GM23248 (cell line): ENCODE results near the gene RALGDS. TPM values are rescaled to one million over a fixed set of nuclear protein-coding genes. Genes with fewer than 3 reads are reported as not detected.

Source experiments
- DNase-seq: peaks from one replicate; pipeline ENCODE4 v3.0.0-alpha.2; 2015
- H2AFZ ChIP-seq: fragments of 200-600 bp; sonication (generic); 2 replicates; pipeline ENCODE4 v1.6.1; 2016; ENCODE audit warnings: antibody characterized with exemption
- H3F3A ChIP-seq: fragments of 200-600 bp; sonication (generic); 2 replicates; pipeline ENCODE4 v1.6.1; 2016; ENCODE audit warnings: mild to moderate bottlenecking, antibody characterized with exemption, mixed run types; ENCODE audit not compliant: insufficient read depth
- H3K27ac ChIP-seq: fragments of 200-600 bp; sonication (generic); 2 replicates; pipeline ENCODE4 v1.5.1; 2016; ENCODE audit warnings: mild to moderate bottlenecking
- H3K27me3 ChIP-seq: fragments of 200-600 bp; sonication (generic); replicated peaks from 2 replicates; pipeline ENCODE4 v1.6.1; 2016; ENCODE audit warnings: mild to moderate bottlenecking; ENCODE audit not compliant: insufficient read depth
- H3K36me3 ChIP-seq: fragments of 200-600 bp; sonication (generic); 2 replicates; pipeline ENCODE4 v1.6.1; 2016; ENCODE audit warnings: low read depth, mild to moderate bottlenecking
- H3K4me1 ChIP-seq: fragments of 200-600 bp; sonication (generic); 2 replicates; pipeline ENCODE4 v1.6.1; 2016; ENCODE audit warnings: mild to moderate bottlenecking; ENCODE audit not compliant: insufficient read depth
- H3K4me2 ChIP-seq: fragments of 200-600 bp; sonication (generic); one replicate; pipeline ENCODE4 v1.6.1; 2016; ENCODE audit warnings: mild to moderate bottlenecking; ENCODE audit not compliant: unreplicated experiment
- H3K4me3 ChIP-seq: fragments of 200-600 bp; sonication (generic); 2 replicates; pipeline ENCODE4 v1.5.1; 2016; ENCODE audit warnings: mild to moderate bottlenecking
- H3K79me2 ChIP-seq: fragments of 200-600 bp; sonication (generic); 2 replicates; pipeline ENCODE4 v1.6.1; 2016; ENCODE audit warnings: mild to moderate bottlenecking; ENCODE audit not compliant: insufficient read depth
- H3K9ac ChIP-seq: fragments of 200-600 bp; sonication (generic); 2 replicates; pipeline ENCODE4 v1.6.1; 2016; ENCODE audit warnings: mild to moderate bottlenecking
- H3K9me2 ChIP-seq: fragments of 200-600 bp; sonication (generic); 2 replicates; pipeline ENCODE4 v1.6.1; 2016; ENCODE audit warnings: mixed run types, mild to moderate bottlenecking, moderate library complexity; ENCODE audit not compliant: insufficient read depth
- H3K9me3 ChIP-seq: fragments of 200-600 bp; sonication (generic); one replicate; pipeline ENCODE4 v1.6.1; 2017; ENCODE audit warnings: low read depth
- H4K20me1 ChIP-seq: fragments of 200-600 bp; sonication (generic); 2 replicates; pipeline ENCODE4 v1.6.0; 2016; ENCODE audit not compliant: insufficient read depth
- EZH2 ChIP-seq: fragments of 200-600 bp; sonication (generic); IDR thresholded peaks from 2 replicates; pipeline ENCODE4 v1.6.1; 2018; ENCODE audit warnings: antibody characterized with exemption, mild to moderate bottlenecking; ENCODE audit not compliant: insufficient read depth, poor library complexity, severe bottlenecking
- EZH2phosphoT487 ChIP-seq: fragments of 200-600 bp; sonication (generic); IDR thresholded peaks from 2 replicates; pipeline ENCODE4 v1.6.1; 2018; ENCODE audit warnings: antibody characterized with exemption, moderate library complexity, mild to moderate bottlenecking, low read depth; ENCODE audit not compliant: insufficient read depth
- WGBS, 2 experiments: methylation state at CpG; one replicate each; pipeline ENCODE4 v1.1.6; 2015 to 2017; ENCODE audit warnings: low lambda C conversion rate in 2 of 2, low coverage in 1 of 2; ENCODE audit errors: missing lambda C conversion rate in 2 of 2; 5-methylcytosine and 5-hydroxymethylcytosine counted together
- in situ Hi-C: fragments of 300-500 bp; cut with MboI; formaldehyde crosslinking; loops from 2 replicates; pipeline ENCODE4 v1.15.0; 2020
- polyA plus RNA-seq: library from polyadenylated mRNA; unstranded; fragments of >200 nt; fragmentation: Nextera tagmentation; extraction: Ambion mirVana; gene quantifications from 2 replicates; pipeline ENCODE4 v1.2.1, GENCODE V29; 2016
- total RNA-seq: library from RNA; depleted of rRNA; stranded (reverse); fragments of >200 nt; shearing (Covaris generic); gene quantifications from 2 replicates; pipeline ENCODE4 v1.2.3, GENCODE V29; 2014

RALGDS gene
- total and polyA plus RNA-seq, 2 experiments from 2014 or later = 8.9 to 21.7 TPM

DNA sequence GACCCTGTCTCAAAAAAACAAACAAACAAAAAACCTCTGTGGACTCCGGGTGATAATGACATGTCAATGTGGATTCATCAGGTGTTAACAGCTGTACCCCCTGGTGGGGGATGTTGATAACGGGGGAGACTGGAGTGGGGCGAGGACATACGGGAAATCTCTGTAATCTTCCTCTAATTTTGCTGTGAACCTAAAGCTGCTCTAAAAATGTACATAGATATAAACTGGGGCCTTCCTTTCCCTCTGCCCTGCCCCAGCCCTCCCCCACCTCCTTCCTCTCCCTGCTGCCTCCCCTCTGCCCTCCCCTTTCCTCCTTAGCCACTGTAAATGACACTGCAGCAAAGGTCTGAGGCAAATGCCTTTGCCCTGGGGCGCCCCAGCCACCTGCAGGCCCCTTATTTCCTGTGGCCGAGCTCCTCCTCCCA lies 60.6 kb downstream of the RALGDS start:
- WGBS, 2 experiments = 74 to 82% methylated on average over 4 to 6 of the region's 6 CpGs
- TF ChIP-seq EZH2phosphoT487 (no peak), EZH2 (no peak)
- Histone ChIP-seq H3K9ac (no peak overlapping the region), H3K27me3 (no peaks in the 10 kb centered on the region), H3K4me3 (no peak overlapping the region), H2AFZ (no peak overlapping the region), H4K20me1 (no peaks in the 10 kb centered on the region), H3K4me1 (peaks cover under 1% of the 10 kb centered on the region; the same call in 1 of the 2 replicates), H3F3A (no peaks in the 10 kb centered on the region), H3K9me3 (no peaks in the 10 kb centered on the region), H3K9me2 (no peaks in the 10 kb centered on the region), H3K79me2 (no peaks in the 10 kb centered on the region), H3K36me3 (no peaks in the 10 kb centered on the region), H3K4me2 (no peak overlapping the region), H3K27ac (no peak overlapping the region)
- no peak for DNase-seq
- in situ Hi-C loops = no loop called here

DNA sequence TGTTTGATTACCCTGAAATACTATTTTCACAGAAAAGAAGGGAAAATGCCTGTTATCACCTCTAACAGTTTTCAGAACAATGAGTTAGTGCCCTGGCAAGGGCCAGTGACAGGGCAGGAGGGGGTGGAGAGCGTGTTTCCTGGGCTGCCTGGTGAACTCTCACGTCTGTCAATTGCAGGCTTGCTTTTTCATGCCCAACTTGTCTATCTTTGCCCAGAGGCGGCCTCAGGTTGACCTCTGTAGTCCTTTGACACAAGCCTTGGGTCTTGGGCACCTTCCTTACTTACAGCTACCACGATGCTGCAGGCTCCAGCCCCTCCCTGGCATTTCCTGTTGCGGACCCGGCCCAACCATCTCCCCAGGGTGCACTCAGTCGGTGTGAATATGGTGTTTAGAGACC lies 61.4 kb downstream of the RALGDS start:
- Histone ChIP-seq H3K4me2 (no peak overlapping the region), H3K9me2 (no peaks in the 10 kb centered on the region), H3K9me3 (no peaks in the 10 kb centered on the region), H2AFZ (no peak overlapping the region), H3K4me1 (peaks cover 8% of the 10 kb centered on the region), H3K9ac (no peak overlapping the region), H3K4me3 (no peak overlapping the region), H3K36me3 (no peaks in the 10 kb centered on the region), H3F3A (no peaks in the 10 kb centered on the region), H3K79me2 (no peaks in the 10 kb centered on the region), H3K27ac (no peak overlapping the region), H4K20me1 (no peaks in the 10 kb centered on the region), H3K27me3 (no peaks in the 10 kb centered on the region)
- no peak for TF ChIP-seq EZH2
- TF ChIP-seq EZH2phosphoT487 = no peak
- in situ Hi-C loops = no loop called here
- WGBS, 2 experiments = 62 to 66% methylated on average over 7 of the region's 7 CpGs
- DNase-seq = no peak

DNA sequence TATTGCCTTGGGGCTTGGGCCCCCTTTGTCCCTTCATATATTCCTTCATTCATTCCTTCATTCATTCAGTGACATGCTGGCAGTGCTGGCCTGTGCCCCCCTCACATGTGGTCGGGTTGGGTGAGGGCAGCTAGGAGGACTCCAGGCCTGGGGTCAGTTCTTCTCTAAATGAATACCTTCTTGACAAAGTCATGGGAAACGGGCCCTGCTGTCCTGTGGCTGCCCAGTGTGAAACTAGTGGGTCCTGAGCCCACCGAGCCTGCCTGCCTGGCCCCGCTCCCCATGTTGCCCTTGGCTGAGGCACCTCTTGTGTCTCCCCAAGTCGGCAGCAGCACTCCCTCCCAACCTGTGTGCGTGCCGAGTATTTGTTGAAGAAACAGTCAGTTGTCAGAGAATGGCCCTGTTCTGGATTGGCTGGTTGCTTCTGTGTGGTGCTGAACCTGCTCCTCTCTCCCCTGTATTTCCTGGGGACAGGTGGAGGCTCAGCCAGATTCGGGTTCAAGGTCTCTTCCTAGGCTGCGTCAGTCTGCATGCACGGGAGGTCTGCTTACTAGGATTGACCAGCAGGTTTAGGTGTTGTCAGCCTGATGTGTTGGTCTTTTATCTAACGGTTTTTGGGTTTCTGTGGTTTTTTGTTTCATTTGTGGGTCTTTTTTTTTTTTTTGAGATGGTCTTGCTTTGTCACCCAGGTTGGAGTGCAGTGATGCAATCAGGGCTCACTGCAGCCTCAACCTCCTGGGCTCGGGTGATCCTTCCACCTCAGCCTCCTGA lies 62.3 kb downstream of the RALGDS start:
- Histone ChIP-seq H3F3A (no peaks in the 10 kb centered on the region), H2AFZ (no peak overlapping the region), H3K4me1 (peaks cover 9% of the 10 kb centered on the region), H3K36me3 (0 out of 2 replicates have a peak, but pooled peaks cover 3% of the 10 kb centered on the region), H3K4me3 (no peak overlapping the region), H3K9me2 (no peaks in the 10 kb centered on the region), H3K9ac (no peak overlapping the region), H3K79me2 (no peaks in the 10 kb centered on the region), H4K20me1 (no peaks in the 10 kb centered on the region), H3K9me3 (no peaks in the 10 kb centered on the region), H3K4me2 (no peak overlapping the region), H3K27me3 (no peaks in the 10 kb centered on the region), H3K27ac (no peak overlapping the region)
- no peak for DNase-seq
- in situ Hi-C loops = no loop called here
- WGBS, 2 experiments = 74 to 77% methylated on average over 12 of the region's 12 CpGs
- TF ChIP-seq EZH2 (no peak), EZH2phosphoT487 (no peak)

DNA sequence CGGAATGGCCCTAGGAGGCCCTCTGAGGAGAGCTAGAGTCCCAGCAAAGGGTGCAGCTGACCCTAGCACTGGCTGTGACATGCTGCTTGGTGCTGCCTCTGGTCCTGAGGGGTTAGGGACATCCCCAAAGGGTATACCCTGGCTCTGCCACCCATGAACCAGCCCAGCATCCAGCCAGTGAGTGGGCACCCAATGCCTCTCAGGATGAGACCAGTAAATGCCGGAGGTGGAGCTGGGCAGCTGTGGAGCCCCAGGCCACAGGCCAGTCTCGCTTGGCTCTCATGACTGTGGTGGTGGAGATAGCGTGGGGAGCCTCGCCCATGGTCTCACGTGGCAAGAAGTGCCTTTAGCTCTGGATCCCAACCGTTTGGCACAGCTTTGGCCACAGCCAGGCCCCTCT lies 63.0 kb downstream of the RALGDS start:
- H3K9ac ChIP-seq = no peak overlapping the region
- 0 out of 2 replicates have a peak, but pooled peaks cover 5% of the 10 kb centered on the region for H3K36me3 ChIP-seq
- H2AFZ ChIP-seq = no peak overlapping the region
- no peak overlapping the region for H3K4me2 ChIP-seq
- no peaks in the 10 kb centered on the region for H3F3A ChIP-seq
- H3K27ac ChIP-seq = no peak overlapping the region
- no peaks in the 10 kb centered on the region for H3K27me3 ChIP-seq
- no peaks in the 10 kb centered on the region for H3K9me3 ChIP-seq
- H3K9me2 ChIP-seq = no peaks in the 10 kb centered on the region
- peaks cover 9% of the 10 kb centered on the region for H3K4me1 ChIP-seq
- no peak overlapping the region for H3K4me3 ChIP-seq
- no peak for DNase-seq
- WGBS, 2 experiments = 90 to 91% methylated on average over 7 of the region's 7 CpGs
- H3K79me2 ChIP-seq = no peaks in the 10 kb centered on the region
- H4K20me1 ChIP-seq = no peaks in the 10 kb centered on the region
- TF ChIP-seq EZH2 = no peak
- no peak for TF ChIP-seq EZH2phosphoT487
- in situ Hi-C loops = no loop called here

DNA sequence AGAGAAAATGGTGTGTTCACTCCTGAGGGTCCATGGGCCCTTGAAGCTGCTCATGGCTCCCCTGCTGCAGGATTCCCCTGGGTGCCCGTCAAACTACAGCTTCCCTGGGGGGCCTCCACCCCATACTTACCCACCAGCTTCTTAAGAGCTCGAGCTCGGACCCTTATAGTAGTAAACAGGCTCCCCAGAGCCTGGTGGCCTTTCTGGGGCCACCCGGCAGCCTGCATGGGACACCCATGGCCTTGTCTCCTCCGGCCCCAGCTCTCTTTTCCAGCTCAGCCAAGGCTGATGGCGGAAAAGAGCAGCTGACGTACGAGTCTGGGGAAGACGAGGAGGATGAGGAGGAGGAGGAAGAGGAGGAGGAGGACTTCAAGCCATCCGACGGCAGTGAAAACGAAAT lies 63.5 kb downstream of the RALGDS start:
- Histone ChIP-seq H3K79me2 (no peaks in the 10 kb centered on the region), H3K4me1 (peaks cover 9% of the 10 kb centered on the region), H2AFZ (no peak overlapping the region), H3K9me2 (no peaks in the 10 kb centered on the region), H3K9ac (no peak overlapping the region), H3F3A (no peaks in the 10 kb centered on the region), H3K4me3 (no peak overlapping the region), H3K9me3 (no peaks in the 10 kb centered on the region), H3K27me3 (no peaks in the 10 kb centered on the region), H3K36me3 (0 out of 2 replicates have a peak, but pooled peaks cover 5% of the 10 kb centered on the region), H4K20me1 (no peaks in the 10 kb centered on the region), H3K27ac (no peak overlapping the region), H3K4me2 (no peak overlapping the region)
- in situ Hi-C loops = no loop called here
- DNase-seq = no peak
- WGBS, 2 experiments = 94 to 96% methylated on average over 12 of the region's 12 CpGs
- no peak for TF ChIP-seq EZH2
- no peak for TF ChIP-seq EZH2phosphoT487
